ENCODE results near the gene DAPK2.

The DAPK2 gene

GRCh38 chr15:63995789-63996188 is 50.5 kb downstream of the DAPK2 start:
- no peak for DNase-seq

GRCh38 chr15:63994073-63994600 is 52.1 kb downstream of the DAPK2 start:
- DNase-seq = no peak

GRCh38 chr15:63992300-63992699 is 54.0 kb downstream of the DAPK2 start:
- no peak for DNase-seq

- DNase-seq = no peak
Measured at GRCh38 chr15:63991706-63992105, 54.6 kb downstream of the DAPK2 start.

GRCh38 chr15:63990454-63990853 is 55.8 kb downstream of the DAPK2 start:
- DNase-seq = no peak

- DNase-seq = no peak
Measured at GRCh38 chr15:63987796-63988378, 58.4 kb downstream of the DAPK2 start.

GRCh38 chr15:63986751-63987341 is 59.4 kb downstream of the DAPK2 start:
- DNase-seq = no peak

GRCh38 chr15:63986185-63986680 is 60.1 kb downstream of the DAPK2 start:
- no peak for DNase-seq

- DNase-seq = peak; percentile 64
Measured at GRCh38 chr15:63985221-63986184, 60.8 kb downstream of the DAPK2 start.

GRCh38 chr15:63984331-63984730 is 62.0 kb downstream of the DAPK2 start:
- no peak for DNase-seq

GRCh38 chr15:63983061-63983711 is 63.1 kb downstream of the DAPK2 start:
- DNase-seq = no peak

- no peak for DNase-seq
Measured at GRCh38 chr15:63982381-63982854, 63.9 kb downstream of the DAPK2 start.

GRCh38 chr15:63981596-63982320 is 64.5 kb downstream of the DAPK2 start:
- DNase-seq = no peak

GRCh38 chr15:63979262-63979793 is 67.0 kb downstream of the DAPK2 start:
- DNase-seq = no peak

GRCh38 chr15:63978511-63979261 is 67.6 kb downstream of the DAPK2 start:
- DNase-seq = no peak

GRCh38 chr15:63977119-63977518 is 69.2 kb downstream of the DAPK2 start:
- DNase-seq = no peak

- no peak for DNase-seq
Measured at GRCh38 chr15:63974021-63974420, 72.3 kb downstream of the DAPK2 start.

- DNase-seq = no peak
Measured at GRCh38 chr15:63973212-63974009, 72.9 kb downstream of the DAPK2 start.

- no peak for DNase-seq
Measured at GRCh38 chr15:63972801-63973200, 73.5 kb downstream of the DAPK2 start.

GRCh38 chr15:63971904-63972303 is 74.4 kb downstream of the DAPK2 start:
- DNase-seq = no peak
